Prostate gland (tissue), 2 donors: ENCODE measurements around the gene GNAS.

Experiments used
- CTCF ChIP-seq, 4 experiments: fragments of 200-600 bp in 2 of 4; fragments of 450-650 bp in 2 of 4; sonication (generic) in 2 of 4; IDR thresholded peaks; 1 replicate in 3 of 4; 2 replicates in 1 of 4; pipeline ENCODE4 v1.5.1; 2016 to 2019; ENCODE audit warnings: antibody characterized with exemption in 4 of 4, mild to moderate bottlenecking in 2 of 4, moderate library complexity in 2 of 4
- POLR2A ChIP-seq: fragments of 450-650 bp; IDR thresholded peaks from one replicate; pipeline ENCODE4 v1.6.1; 2016; ENCODE audit warnings: antibody characterized with exemption, mild to moderate bottlenecking
- POLR2AphosphoS5 ChIP-seq: sonication (generic); formaldehyde crosslinking; IDR thresholded peaks from one replicate; pipeline ENCODE4 v1.6.1; 2017; ENCODE audit warnings: antibody characterized with exemption

DNA sequence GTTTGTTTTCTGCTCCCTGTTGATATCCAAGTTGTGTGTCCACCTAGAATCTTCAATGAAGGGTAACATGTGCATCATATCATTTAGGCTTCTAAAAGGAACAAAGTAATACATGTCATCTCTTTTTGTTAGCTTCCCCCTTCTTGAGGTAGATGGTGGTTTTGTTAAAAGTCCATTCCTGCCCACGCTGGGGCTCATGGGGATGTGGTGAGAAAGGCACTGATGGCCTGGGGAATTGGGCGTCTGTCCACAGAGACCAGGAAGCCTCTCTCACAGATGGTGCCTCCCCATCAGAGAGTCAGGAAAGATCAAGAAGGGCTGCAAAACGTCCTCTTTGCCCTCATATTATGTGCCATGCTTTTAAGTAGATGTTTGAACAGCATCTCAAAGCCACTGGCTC, 32.5 kb downstream of the GNAS start:
- no peak for TF ChIP-seq POLR2AphosphoS5
- no peak for TF ChIP-seq CTCF (IDR thresholded peaks at IDR 0.05)
- TF ChIP-seq POLR2A, result no peak
